C4-2B (cell line): ENCODE results near the gene CC2D1A.

Experiments
- H3K27ac ChIP-seq: fragments of 450-650 bp; 2 replicates; pipeline ENCODE4 v1.5.1; 2017
- ZFX ChIP-seq: fragments of 450-650 bp; IDR thresholded peaks from 2 replicates; pipeline ENCODE4 v1.6.1; 2017
- TF ChIP-seq, protein P1 (sequence below): fragments of 450-650 bp; conservative IDR thresholded peaks from 2 replicates; pipeline ENCODE4 v1.5.1; 2017; ENCODE audit warnings: mild to moderate bottlenecking

The CC2D1A gene

DNA sequence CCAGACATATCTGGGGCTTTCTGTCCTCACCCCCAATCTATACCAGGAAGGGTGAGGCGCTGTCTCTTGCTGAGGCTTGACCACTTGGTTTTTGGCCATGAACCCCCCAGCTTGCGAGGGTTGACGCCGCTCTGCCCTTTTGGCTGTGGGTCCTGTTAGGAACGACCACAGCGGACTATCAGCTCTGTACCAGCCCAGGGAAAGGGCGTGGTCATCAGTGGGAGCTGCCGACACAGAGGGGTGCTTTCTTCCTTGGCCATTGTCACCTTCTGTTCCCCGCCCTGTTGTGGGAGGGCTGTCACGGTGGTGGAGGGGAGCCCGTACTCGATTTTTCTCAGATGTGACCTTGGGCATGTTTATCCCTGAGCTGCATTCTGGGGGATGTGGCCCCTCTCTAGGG lies 52.0 kb downstream of the CC2D1A start:
- H3K27ac ChIP-seq: no peak overlapping the region
- no peak for TF ChIP-seq ZFX
- TF ChIP-seq, protein P1, sequence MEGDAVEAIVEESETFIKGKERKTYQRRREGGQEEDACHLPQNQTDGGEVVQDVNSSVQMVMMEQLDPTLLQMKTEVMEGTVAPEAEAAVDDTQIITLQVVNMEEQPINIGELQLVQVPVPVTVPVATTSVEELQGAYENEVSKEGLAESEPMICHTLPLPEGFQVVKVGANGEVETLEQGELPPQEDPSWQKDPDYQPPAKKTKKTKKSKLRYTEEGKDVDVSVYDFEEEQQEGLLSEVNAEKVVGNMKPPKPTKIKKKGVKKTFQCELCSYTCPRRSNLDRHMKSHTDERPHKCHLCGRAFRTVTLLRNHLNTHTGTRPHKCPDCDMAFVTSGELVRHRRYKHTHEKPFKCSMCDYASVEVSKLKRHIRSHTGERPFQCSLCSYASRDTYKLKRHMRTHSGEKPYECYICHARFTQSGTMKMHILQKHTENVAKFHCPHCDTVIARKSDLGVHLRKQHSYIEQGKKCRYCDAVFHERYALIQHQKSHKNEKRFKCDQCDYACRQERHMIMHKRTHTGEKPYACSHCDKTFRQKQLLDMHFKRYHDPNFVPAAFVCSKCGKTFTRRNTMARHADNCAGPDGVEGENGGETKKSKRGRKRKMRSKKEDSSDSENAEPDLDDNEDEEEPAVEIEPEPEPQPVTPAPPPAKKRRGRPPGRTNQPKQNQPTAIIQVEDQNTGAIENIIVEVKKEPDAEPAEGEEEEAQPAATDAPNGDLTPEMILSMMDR: no peak

- H3K27ac ChIP-seq: no peak overlapping the region
- TF ChIP-seq ZFX: no peak
Observed at GRCh38 chr19:13959141-13959961, 53.4 kb downstream of the CC2D1A start.

DNA sequence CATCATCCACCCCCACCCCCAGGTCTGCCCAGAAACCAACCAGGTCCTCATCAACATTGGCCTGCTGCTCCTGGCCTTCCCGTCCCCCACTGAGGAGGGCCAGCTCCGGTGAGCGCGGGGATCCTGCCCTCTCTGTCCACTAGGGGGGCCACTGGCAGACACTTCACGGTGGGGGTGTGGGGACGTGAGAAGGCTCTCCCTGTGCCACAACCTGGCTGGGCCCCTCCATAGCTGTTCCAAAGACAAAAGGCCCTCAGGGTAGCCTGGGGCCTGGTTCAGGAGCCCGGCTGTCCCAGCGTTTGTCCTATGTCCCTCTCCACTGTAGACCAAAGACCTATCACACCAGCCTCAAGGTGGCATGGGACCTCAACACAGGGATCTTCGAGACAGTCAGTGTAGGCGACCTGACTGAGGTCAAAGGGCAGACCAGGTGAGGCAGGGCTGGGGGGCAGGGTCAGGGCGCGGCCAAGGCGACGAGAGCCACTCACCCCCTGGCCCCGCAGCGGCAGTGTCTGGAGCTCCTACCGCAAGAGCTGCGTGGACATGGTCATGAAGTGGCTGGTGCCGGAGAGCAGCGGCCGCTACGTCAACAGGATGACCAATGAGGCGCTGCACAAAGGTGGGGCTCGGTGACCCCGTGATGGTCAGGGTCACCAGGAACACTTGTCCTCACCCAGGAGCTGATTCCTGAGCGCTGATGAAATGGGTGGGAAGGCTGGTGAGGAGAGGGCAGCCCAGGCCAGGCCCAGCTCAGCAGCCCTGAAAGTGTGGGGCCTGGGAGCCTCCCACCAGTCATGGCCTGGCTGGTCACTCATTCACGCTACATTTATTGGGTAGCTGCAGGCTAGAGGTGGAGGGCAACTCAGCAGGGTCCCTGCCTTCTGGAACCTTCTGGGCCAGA lies 54.2 kb downstream of the CC2D1A start:
- no peak overlapping the region for H3K27ac ChIP-seq
- TF ChIP-seq, protein P1: no peak
- TF ChIP-seq ZFX: no peak

DNA sequence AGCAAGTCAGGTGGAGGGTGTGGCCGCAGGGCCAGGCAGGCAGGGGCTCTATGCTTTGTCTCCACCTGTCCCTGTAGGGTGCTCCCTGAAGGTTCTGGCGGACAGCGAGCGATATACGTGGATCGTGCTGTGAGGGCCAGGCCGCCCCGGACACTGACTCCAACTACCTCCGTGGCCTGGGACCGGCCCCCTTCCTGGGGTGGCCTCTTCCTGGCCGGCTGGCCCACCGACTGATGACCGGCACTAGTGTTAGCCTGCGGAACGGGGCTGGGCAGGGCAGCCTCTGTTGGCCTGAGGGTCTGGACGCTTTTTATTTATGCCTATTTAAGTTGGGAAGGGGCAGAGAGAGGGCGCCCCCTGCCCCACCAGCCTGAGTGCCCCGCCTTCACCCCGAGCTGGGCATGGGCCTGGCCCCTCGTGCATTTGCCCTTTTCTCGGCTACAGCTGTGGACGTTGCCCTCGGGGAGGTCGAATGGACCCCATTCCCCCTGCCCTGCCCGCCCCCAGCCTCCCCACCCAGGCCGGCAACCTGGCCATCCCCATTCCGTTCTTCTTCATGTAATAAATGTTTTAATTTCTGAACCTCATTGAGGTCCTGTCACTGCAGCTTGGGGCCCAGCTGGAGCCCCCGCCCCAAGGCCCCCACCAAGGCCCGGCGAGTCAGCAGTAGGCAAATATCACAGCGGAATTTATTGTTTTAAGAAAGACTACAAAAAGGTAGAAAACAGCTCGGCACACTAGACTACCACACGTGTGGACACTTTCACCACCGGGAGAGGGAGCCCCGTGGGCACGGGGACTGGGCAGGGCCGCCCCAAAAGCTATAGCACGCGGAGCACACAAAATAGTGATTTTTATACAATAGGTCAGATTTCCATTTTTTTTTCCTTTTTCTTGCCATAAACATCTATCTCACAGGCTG lies 55.1 kb downstream of the CC2D1A start:
- TF ChIP-seq, protein P1: no peak
- no peak for TF ChIP-seq ZFX
- H3K27ac ChIP-seq: no peak overlapping the region

GRCh38 chr19:13961826-13962698 lies 56.1 kb downstream of the CC2D1A start:
- no peak overlapping the region for H3K27ac ChIP-seq
- TF ChIP-seq, protein P1: no peak
- TF ChIP-seq ZFX: no peak

DNA sequence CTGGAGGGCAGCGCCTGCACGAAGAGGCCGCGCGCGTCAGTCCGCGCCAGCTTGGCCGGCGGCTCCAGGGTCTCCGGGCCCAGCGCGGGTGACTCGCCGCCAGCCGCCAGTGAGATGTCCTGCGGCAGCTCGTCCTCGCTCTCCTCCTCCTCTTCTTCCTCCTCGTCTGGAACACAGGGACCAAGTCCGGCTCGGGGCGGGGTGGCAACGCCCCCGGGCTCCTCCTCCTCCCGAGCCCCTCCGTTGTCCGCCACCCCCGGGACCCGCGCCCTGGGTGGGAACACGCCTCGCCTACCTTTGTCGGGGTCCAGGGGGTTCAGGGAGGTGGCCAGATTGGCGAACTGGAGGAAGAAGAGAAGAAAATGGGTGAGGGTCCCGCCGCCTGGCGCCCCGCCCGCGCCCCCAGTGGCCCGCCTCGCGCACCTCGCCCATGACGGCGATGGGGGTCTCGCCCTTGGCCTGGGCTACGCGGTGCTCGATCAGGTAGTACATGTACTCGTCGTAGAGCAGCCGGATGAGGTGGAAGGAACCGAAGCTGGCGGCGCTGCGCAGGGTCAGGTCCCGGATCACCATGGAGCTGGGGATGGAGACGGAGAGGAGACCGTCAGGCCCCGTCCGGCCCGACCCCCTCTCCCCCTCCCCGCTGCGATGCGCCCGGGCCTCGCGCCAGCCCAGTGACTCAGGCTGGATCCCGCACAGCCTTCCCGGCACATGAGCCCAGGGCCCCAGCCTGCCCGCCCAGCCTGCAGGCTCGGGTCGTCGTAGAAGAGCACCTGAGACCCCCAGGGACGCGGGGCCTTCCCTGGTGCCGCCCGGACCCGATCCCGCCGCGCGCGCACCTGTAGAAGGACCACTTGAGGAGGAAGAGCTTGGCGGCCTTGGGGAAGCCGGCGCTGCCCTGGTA lies 57.0 kb downstream of the CC2D1A start:
- no peak overlapping the region for H3K27ac ChIP-seq
- TF ChIP-seq, protein P1: no peak
- no peak for TF ChIP-seq ZFX
